Right lobe of liver (tissue), 6 donors: ENCODE measurements around the gene ARHGAP21. TPM values are rescaled to one million over a fixed set of nuclear protein-coding genes. Genes with fewer than 3 reads are reported as not detected.
A peak's percentile ranks its signal among the peaks of the same experiment; 100 is the strongest.

Experiments used
- ATAC-seq, 4 donors: fragments of 200-7000 bp; cut with Tn5 transposase; one replicate each; pipeline ENCODE4 v1.9.1; 2020; ENCODE audit warnings: mild to moderate bottlenecking in 4 of 4, moderate library complexity in 4 of 4
- DNase-seq, 3 donors: peaks; one replicate each; pipeline ENCODE4 v3.0.0-alpha.2; 2020
- H3K27ac ChIP-seq, 3 donors: fragments of 200-600 bp; one replicate each; pipeline ENCODE4 v1.8.0; 2022
- H3K27me3 ChIP-seq, 2 donors: fragments of 200-600 bp; one replicate each; pipeline ENCODE4 v1.8.0; 2022
- H3K36me3 ChIP-seq, 4 donors: fragments of 200-600 bp; sonication (generic) in 1 of 4; one replicate each; pipeline versions ENCODE4 v1.5.1 to v1.8.0; 2017 to 2022; ENCODE audit warnings: control low read depth in 1 of 4
- H3K4me1 ChIP-seq, 4 donors: fragments of 200-600 bp; sonication (generic) in 1 of 4; one replicate each; pipeline versions ENCODE4 v1.5.1 to v1.8.0; 2017 to 2022; ENCODE audit warnings: control low read depth in 1 of 4
- H3K4me3 ChIP-seq, 3 donors: fragments of 200-600 bp; one replicate each; pipeline ENCODE4 v1.8.0; 2022
- H3K9me3 ChIP-seq, 4 donors: fragments of 200-600 bp; sonication (generic) in 1 of 4; one replicate each; pipeline versions ENCODE4 v1.5.1 to v1.8.0; 2017 to 2022; ENCODE audit warnings: control low read depth in 1 of 4
- CTCF ChIP-seq, 4 donors: fragments of 200-600 bp in 3 of 4; fragments of 450-650 bp in 1 of 4; IDR thresholded peaks; one replicate each; pipeline versions ENCODE4 v1.5.1 to v1.8.0; 2016 to 2022; ENCODE audit warnings: antibody characterized with exemption in 4 of 4, mild to moderate bottlenecking in 2 of 4
- POLR2A ChIP-seq: fragments of 450-650 bp; IDR thresholded peaks from one replicate; pipeline ENCODE4 v1.6.1; 2017; ENCODE audit warnings: antibody characterized with exemption, mild to moderate bottlenecking
- WGBS: methylation state at CpG from one replicate; pipeline ENCODE4 v1.1.6; 2018; ENCODE audit warnings: low coverage, low lambda C conversion rate; ENCODE audit not compliant: insufficient coverage; ENCODE audit errors: missing lambda C conversion rate; 5-methylcytosine and 5-hydroxymethylcytosine counted together
- intact Hi-C, 2 donors: fragments of 100-400 bp; cut with DNase I; formaldehyde crosslinking; loops; one replicate each; pipeline versions ENCODE4 v1.11.2 to v1.14.1; 2022
- total RNA-seq, 6 experiments: library from RNA; depleted of rRNA in 2 of 6; stranded (reverse); fragments of >200 nt in 2 of 6; fragmentation: NEBNext Ultra II Directional in 3 of 6; extraction: Animal tissue kit (Norgen Biotek cat#: 25700) in 3 of 6; gene quantifications; one replicate each; pipeline versions ENCODE4 v1.1.0 to v1.2.4, GENCODE V29; 2016 to 2023
- donor health status: DM: no; HTN: yes; CAD: no.
- donor health status: DM: no; HTN: no; CAD: no.
- donor health status: DM: no; HTN: no; CAD: no.
- donor health status: DM: no; HTN: yes; CAD: no.
- donor health status: DM: no; HTN: yes; CAD: no.

The ARHGAP21 gene
- total RNA-seq, 6 experiments from 2014 or later: 27.6 to 47.1 (median 31.0) TPM

GRCh38 chr10:24618401-24618800 is 105.3 kb downstream of the ARHGAP21 start:
- no peak for ATAC-seq
- H3K4me3 ChIP-seq: no peak overlapping the region
- intact Hi-C loops: no loop called here
- no peaks in the 10 kb centered on the region for H3K27me3 ChIP-seq
- no peak overlapping the region for H3K27ac ChIP-seq
- no peak for DNase-seq
- peaks cover 0 to 4% (median 0%) of the 10 kb centered on the region in 4 donors for H3K36me3 ChIP-seq
- H3K4me1 ChIP-seq: no peaks in the 10 kb centered on the region
- 95% methylated on average over 5 of the region's 5 CpGs for WGBS
- H3K9me3 ChIP-seq: no peaks in the 10 kb centered on the region
- no peak for TF ChIP-seq POLR2A
- no peak for TF ChIP-seq CTCF (IDR thresholded peaks at IDR 0.05)

DNA sequence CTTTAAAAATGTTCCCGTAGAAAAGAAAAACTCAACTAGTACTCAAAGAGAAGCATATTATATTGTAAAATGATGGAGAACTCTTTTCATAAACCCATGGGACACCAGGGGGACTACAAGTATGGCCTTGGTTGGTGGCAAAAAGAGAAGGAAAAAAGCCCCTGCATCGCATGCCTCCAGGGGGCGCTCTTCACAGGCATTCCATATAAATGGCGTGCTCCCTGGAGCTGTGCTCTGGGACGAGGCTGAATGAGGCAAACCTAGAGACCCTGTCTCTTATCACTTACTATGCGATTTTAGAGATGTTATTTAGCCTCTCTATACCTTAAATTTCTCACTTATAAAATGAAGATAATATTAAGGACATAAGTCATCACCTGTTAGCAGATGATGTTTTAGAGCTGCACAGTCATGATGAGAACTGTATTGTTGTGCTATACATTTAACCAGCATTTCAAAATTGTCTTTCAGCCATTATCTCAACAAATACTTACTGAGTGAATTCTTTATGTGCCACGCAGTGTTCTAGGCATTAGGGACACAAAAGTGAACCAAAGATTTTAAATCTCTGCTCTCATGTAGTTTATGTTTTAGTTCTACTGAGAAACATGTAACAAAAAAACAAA is 105.8 kb downstream of the ARHGAP21 start:
- no peak overlapping the region for H3K4me3 ChIP-seq
- H3K4me1 ChIP-seq: no peaks in the 10 kb centered on the region
- peaks cover 0 to 4% (median 0%) of the 10 kb centered on the region in 4 donors for H3K36me3 ChIP-seq
- peak; percentile 67 to 75 (median 68) for ATAC-seq
- intact Hi-C loops: no loop called here
- peak in 2 of 3 donors; percentile 50 to 53 for DNase-seq
- H3K27me3 ChIP-seq: no peaks in the 10 kb centered on the region
- TF ChIP-seq CTCF (IDR thresholded peaks at IDR 0.05) (peak; percentile 44 to 85 (median 80)), POLR2A (no peak)
- WGBS: 39% methylated on average over 7 of the region's 7 CpGs
- no peaks in the 10 kb centered on the region for H3K9me3 ChIP-seq
- no peak overlapping the region for H3K27ac ChIP-seq

GRCh38 chr10:24616536-24616935 is 107.2 kb downstream of the ARHGAP21 start:
- Histone ChIP-seq H3K36me3 (peaks cover 0 to 4% (median 0%) of the 10 kb centered on the region in 4 donors), H3K9me3 (no peaks in the 10 kb centered on the region), H3K27ac (no peak overlapping the region), H3K4me3 (no peak overlapping the region), H3K4me1 (no peaks in the 10 kb centered on the region), H3K27me3 (no peaks in the 10 kb centered on the region)
- ATAC-seq (no peak), DNase-seq (no peak)
- 94% methylated on average over 3 of the region's 3 CpGs for WGBS
- TF ChIP-seq POLR2A (no peak), CTCF (IDR thresholded peaks at IDR 0.05) (no peak)
- intact Hi-C loops: no loop called here

GRCh38 chr10:24606021-24606420 is 117.7 kb downstream of the ARHGAP21 start:
- no peak overlapping the region for H3K27ac ChIP-seq
- H3K27me3 ChIP-seq: no peaks in the 10 kb centered on the region
- no peak overlapping the region for H3K4me3 ChIP-seq
- DNase-seq: no peak
- WGBS: 95% methylated on average over 1 of the region's 1 CpG
- ATAC-seq: no peak
- peaks cover 0 to 26% (median 4%) of the 10 kb centered on the region in 4 donors for H3K36me3 ChIP-seq
- H3K9me3 ChIP-seq: no peaks in the 10 kb centered on the region
- H3K4me1 ChIP-seq: no peaks in the 10 kb centered on the region
- TF ChIP-seq POLR2A (no peak), CTCF (IDR thresholded peaks at IDR 0.05) (no peak)
- intact Hi-C loops: no loop called here
